Measurements from ENCODE around the gene PLXNA4. TPM values are rescaled to one million over a fixed set of nuclear protein-coding genes. Genes with fewer than 3 reads are reported as not detected.

PLXNA4 gene
- total RNA-seq, 1 donor from 2014 or later = 16.2 TPM

DNA sequence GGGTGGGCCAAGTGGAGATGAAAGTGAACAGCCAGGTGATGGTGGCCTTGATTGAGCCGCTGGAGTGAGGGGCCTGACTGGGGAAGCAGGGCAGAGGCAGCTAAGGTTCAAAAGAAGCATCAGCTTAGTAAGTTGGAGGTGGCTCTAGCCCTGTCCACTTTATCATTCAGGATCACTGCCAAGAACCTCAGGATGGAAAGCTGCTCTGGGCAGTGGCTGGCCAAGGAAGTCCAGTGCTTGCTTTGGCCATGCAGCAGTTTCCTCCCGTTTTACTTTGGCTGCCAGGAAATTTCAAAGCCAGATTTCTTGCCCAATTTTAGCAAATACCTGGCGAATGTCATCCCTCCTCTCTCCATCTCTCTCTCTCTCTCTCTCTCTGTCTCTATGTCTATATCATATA is 384.9 kb downstream of the PLXNA4 start:
- Mint-ChIP-seq H3K27me3 (ENCODE audit: unreplicated experiment) (peaks cover 16% of the 10 kb centered on the region), H3K4me3 (ENCODE audit: unreplicated experiment) (no peak overlapping the region), H3K27ac (ENCODE audit: unreplicated experiment) (no peak overlapping the region), H3K9me3 (ENCODE audit: unreplicated experiment) (peaks cover 14% of the 10 kb centered on the region), H3K36me3 (ENCODE audit: unreplicated experiment) (peaks cover 16% of the 10 kb centered on the region), H3K4me1 (ENCODE audit: low read depth, unreplicated experiment) (peaks cover 11% of the 10 kb centered on the region)
- TF ChIP-seq, protein P1, sequence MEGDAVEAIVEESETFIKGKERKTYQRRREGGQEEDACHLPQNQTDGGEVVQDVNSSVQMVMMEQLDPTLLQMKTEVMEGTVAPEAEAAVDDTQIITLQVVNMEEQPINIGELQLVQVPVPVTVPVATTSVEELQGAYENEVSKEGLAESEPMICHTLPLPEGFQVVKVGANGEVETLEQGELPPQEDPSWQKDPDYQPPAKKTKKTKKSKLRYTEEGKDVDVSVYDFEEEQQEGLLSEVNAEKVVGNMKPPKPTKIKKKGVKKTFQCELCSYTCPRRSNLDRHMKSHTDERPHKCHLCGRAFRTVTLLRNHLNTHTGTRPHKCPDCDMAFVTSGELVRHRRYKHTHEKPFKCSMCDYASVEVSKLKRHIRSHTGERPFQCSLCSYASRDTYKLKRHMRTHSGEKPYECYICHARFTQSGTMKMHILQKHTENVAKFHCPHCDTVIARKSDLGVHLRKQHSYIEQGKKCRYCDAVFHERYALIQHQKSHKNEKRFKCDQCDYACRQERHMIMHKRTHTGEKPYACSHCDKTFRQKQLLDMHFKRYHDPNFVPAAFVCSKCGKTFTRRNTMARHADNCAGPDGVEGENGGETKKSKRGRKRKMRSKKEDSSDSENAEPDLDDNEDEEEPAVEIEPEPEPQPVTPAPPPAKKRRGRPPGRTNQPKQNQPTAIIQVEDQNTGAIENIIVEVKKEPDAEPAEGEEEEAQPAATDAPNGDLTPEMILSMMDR (IDR thresholded peaks at IDR 0.05; ENCODE audit: partially characterized antibody, unreplicated experiment) = no peak
- no peak for DNase-seq

DNA sequence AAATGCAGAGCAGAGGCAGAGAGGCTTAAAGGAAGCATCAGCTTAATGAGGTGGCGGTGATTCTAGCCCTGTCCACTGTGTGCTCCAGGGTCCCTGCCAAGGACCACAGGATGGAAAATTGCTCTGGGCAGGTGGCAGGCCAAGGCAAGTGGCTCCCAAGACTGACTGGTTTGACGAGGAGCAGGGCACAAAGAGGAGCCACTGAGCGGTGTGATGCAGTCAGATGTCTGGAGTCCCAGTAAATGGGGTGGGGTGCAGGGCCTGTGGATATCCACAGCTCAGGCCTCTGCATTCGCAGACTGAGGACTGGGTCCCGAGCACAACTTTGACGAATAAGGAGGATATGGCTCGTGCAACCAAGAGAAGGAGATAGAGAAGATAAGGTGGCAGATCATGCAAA is 385.6 kb downstream of the PLXNA4 start:
- peaks cover 16% of the 10 kb centered on the region for H3K27me3 Mint-ChIP-seq (ENCODE audit: unreplicated experiment)
- H3K36me3 Mint-ChIP-seq (ENCODE audit: unreplicated experiment) = peaks cover 16% of the 10 kb centered on the region
- DNase-seq = no peak
- H3K27ac Mint-ChIP-seq (ENCODE audit: unreplicated experiment) = no peak overlapping the region
- TF ChIP-seq, protein P1 (IDR thresholded peaks at IDR 0.05; ENCODE audit: partially characterized antibody, unreplicated experiment) = no peak
- H3K9me3 Mint-ChIP-seq (ENCODE audit: unreplicated experiment) = peaks cover 14% of the 10 kb centered on the region
- H3K4me3 Mint-ChIP-seq (ENCODE audit: unreplicated experiment) = no peak overlapping the region
- peaks cover 11% of the 10 kb centered on the region for H3K4me1 Mint-ChIP-seq (ENCODE audit: low read depth, unreplicated experiment)

DNA sequence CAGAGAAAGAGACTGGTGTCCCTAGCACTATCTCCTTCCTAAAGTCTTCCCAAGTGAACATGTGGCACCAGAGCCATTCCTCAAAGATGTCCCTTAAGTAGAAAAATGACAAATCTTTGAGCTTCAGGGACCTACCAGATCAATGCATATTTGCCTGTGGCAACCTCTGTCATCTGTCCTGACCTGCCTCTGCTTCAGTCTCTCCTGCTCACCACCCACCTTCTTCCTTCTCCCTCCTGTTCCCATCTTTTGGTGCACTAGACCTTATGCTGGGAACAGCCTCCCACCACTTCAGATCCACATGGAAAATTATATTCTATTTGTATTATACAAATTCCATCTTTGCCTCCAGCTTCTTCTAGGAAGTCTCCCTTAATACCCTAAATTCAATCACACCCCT is 386.4 kb downstream of the PLXNA4 start:
- H3K27ac Mint-ChIP-seq (ENCODE audit: unreplicated experiment) = no peak overlapping the region
- H3K9me3 Mint-ChIP-seq (ENCODE audit: unreplicated experiment) = peaks cover 14% of the 10 kb centered on the region
- H3K4me1 Mint-ChIP-seq (ENCODE audit: low read depth, unreplicated experiment) = peaks cover 11% of the 10 kb centered on the region
- H3K27me3 Mint-ChIP-seq (ENCODE audit: unreplicated experiment) = peaks cover 16% of the 10 kb centered on the region
- H3K36me3 Mint-ChIP-seq (ENCODE audit: unreplicated experiment) = peaks cover 16% of the 10 kb centered on the region
- no peak for DNase-seq
- H3K4me3 Mint-ChIP-seq (ENCODE audit: unreplicated experiment) = no peak overlapping the region
- TF ChIP-seq, protein P1 (IDR thresholded peaks at IDR 0.05; ENCODE audit: partially characterized antibody, unreplicated experiment) = no peak

DNA sequence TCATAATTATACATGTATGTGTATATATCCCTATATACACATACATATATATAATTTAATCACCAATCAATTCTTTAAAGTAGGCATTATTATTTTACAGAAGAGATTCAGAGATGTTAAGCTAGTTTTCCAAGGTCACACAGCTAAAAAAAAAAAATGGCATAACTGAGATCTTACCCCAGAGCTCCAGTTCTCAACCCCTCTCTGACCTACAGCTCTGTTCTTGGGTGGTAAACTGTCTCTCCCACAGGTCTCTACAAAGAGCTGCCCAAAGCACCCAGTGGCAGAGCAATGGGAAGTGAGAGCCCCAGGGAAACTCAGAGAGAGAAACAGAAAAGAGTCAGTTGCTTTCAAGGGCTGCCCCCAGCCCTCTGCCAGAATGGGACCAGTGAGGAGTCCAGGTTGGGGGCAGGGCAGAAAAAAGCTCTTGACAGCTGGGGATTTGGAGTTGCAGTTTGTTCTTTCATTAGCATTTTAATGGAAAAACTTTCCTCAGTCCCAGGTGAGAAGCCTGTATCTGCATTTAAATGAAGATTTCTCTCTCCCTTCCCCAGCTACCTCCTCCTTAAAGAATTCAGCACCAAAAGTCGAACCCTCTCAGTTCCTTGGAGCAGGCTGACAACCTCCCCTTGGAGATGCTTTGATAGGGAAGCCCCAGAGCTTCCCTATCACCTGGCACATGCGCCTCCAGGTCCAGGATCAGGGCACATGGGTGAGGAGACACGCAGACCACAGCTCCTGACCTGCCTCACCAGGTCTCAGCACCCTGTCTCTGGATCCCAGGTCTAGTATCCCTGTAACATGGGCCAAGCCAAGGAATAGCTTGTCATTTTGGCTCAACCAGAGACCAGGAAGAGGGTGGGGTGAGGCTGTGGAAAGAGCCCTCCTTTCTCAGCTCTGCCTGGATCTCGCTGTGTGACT is 388.1 kb downstream of the PLXNA4 start:
- TF ChIP-seq, protein P1 (IDR thresholded peaks at IDR 0.05; ENCODE audit: partially characterized antibody, unreplicated experiment) = no peak
- peaks cover 16% of the 10 kb centered on the region for H3K36me3 Mint-ChIP-seq (ENCODE audit: unreplicated experiment)
- peaks cover 17% of the 10 kb centered on the region for H3K27me3 Mint-ChIP-seq (ENCODE audit: unreplicated experiment)
- no peak overlapping the region for H3K27ac Mint-ChIP-seq (ENCODE audit: unreplicated experiment)
- H3K9me3 Mint-ChIP-seq (ENCODE audit: unreplicated experiment) = peaks cover 14% of the 10 kb centered on the region
- H3K4me3 Mint-ChIP-seq (ENCODE audit: unreplicated experiment) = no peak overlapping the region
- H3K4me1 Mint-ChIP-seq (ENCODE audit: low read depth, unreplicated experiment) = peaks cover 13% of the 10 kb centered on the region
- DNase-seq = peak; percentile 9

DNA sequence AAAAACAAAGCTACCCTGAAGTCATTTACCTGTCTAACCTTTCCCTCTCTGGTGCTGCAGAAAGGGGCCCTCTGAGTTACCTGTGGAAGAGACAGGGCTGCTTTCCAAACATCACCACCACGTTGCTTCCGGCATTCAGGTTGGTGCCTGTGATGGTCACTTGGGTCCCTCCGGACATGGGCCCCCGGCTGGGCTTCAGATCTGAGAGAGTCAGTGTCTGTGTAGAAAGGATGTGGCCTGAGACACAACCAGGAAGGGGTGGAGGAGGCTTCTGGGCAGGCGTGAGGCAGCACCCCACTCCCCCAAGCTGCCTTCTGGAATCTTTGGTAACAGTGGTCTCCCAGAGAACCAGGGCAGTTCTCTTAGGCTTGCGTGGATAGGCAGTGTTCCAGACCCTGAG is 388.9 kb downstream of the PLXNA4 start:
- TF ChIP-seq, protein P1 (IDR thresholded peaks at IDR 0.05; ENCODE audit: partially characterized antibody, unreplicated experiment) = no peak
- peaks cover 13% of the 10 kb centered on the region for H3K4me1 Mint-ChIP-seq (ENCODE audit: low read depth, unreplicated experiment)
- H3K4me3 Mint-ChIP-seq (ENCODE audit: unreplicated experiment) = no peak overlapping the region
- peaks cover 13% of the 10 kb centered on the region for H3K9me3 Mint-ChIP-seq (ENCODE audit: unreplicated experiment)
- no peak for DNase-seq
- H3K27me3 Mint-ChIP-seq (ENCODE audit: unreplicated experiment) = peaks cover 19% of the 10 kb centered on the region
- H3K27ac Mint-ChIP-seq (ENCODE audit: unreplicated experiment) = no peak overlapping the region
- H3K36me3 Mint-ChIP-seq (ENCODE audit: unreplicated experiment) = peaks cover 16% of the 10 kb centered on the region
